RWPE2 (cell line): ENCODE measurements around the gene OTOL1.
"Not testable (repeated sequence)": the region's sequence is repeated elsewhere in the genome, so short reads cannot be mapped to it uniquely, and the experiment has no call there.

Source experiments
- ATAC-seq: fragments of 200-7000 bp; cut with Tn5 transposase; 3 replicates; pipeline ENCODE4 v1.9.1; 2021; ENCODE audit warnings: low read depth
- DNase-seq: peaks from one replicate; pipeline ENCODE4 v3.0.0-alpha.2; 2020; ENCODE audit warnings: low spot score
- H3K27ac ChIP-seq: fragments of 450-650 bp; 2 replicates; pipeline ENCODE4 v1.5.1; 2017; ENCODE audit warnings: mild to moderate bottlenecking; ENCODE audit not compliant: poor library complexity, severe bottlenecking
- H3K27me3 ChIP-seq: fragments of 250-450 bp; sonication (Bioruptor Pico); 2 replicates; pipeline ENCODE4 v1.5.1; 2021; ENCODE audit warnings: mild to moderate bottlenecking, moderate library complexity; ENCODE audit not compliant: insufficient read depth, poor library complexity, severe bottlenecking
- H3K36me3 ChIP-seq: fragments of 250-450 bp; sonication (Bioruptor Pico); 2 replicates; pipeline ENCODE4 v1.5.1; 2020; ENCODE audit warnings: low read depth, mild to moderate bottlenecking, moderate library complexity
- H3K4me1 ChIP-seq: fragments of 250-450 bp; sonication (Bioruptor Pico); 2 replicates; pipeline ENCODE4 v1.5.1; 2021; ENCODE audit warnings: mild to moderate bottlenecking, moderate library complexity; ENCODE audit not compliant: insufficient read depth, poor library complexity, severe bottlenecking
- H3K4me3 ChIP-seq: fragments of 250-450 bp; sonication (Bioruptor Pico); 2 replicates; pipeline ENCODE4 v1.5.1; 2021; ENCODE audit warnings: mild to moderate bottlenecking, moderate library complexity; ENCODE audit not compliant: severe bottlenecking
- H3K9me3 ChIP-seq: fragments of 250-450 bp; sonication (Bioruptor Pico); 2 replicates; pipeline ENCODE4 v1.5.1; 2021; ENCODE audit warnings: mild to moderate bottlenecking, moderate library complexity; ENCODE audit not compliant: severe bottlenecking
- CTCF ChIP-seq: fragments of 450-650 bp; IDR thresholded peaks from one replicate; pipeline ENCODE4 v1.5.1; 2017; ENCODE audit warnings: mild to moderate bottlenecking, moderate library complexity; ENCODE audit not compliant: poor library complexity, severe bottlenecking

OTOL1 gene

GRCh38 chr3:161475905-161476304 lies 20.7 kb upstream of the OTOL1 start:
- H3K36me3 ChIP-seq, result no peaks in the 10 kb centered on the region
- no peaks in the 10 kb centered on the region for H3K9me3 ChIP-seq
- peak; percentile 66 for ATAC-seq
- no peak overlapping the region for H3K4me3 ChIP-seq
- no peaks in the 10 kb centered on the region for H3K4me1 ChIP-seq
- H3K27me3 ChIP-seq, result no peaks in the 10 kb centered on the region
- DNase-seq, result no peak
- TF ChIP-seq CTCF, result no peak
- no peak overlapping the region for H3K27ac ChIP-seq

- ATAC-seq, result no peak
- Histone ChIP-seq H3K27ac (no peak overlapping the region), H3K4me1 (no peaks in the 10 kb centered on the region), H3K27me3 (no peaks in the 10 kb centered on the region), H3K4me3 (no peak overlapping the region), H3K9me3 (no peaks in the 10 kb centered on the region), H3K36me3 (no peaks in the 10 kb centered on the region)
- no peak for DNase-seq
- TF ChIP-seq CTCF, result no peak
These were observed 12.4 kb upstream of the OTOL1 start for GRCh38 chr3:161484226-161484625.

- H3K36me3 ChIP-seq, H3K27me3 ChIP-seq, H3K9me3 ChIP-seq, ATAC-seq, H3K4me1 ChIP-seq, H3K4me3 ChIP-seq, H3K27ac ChIP-seq, DNase-seq: not testable (repeated sequence)
These were observed 8.3 kb upstream of the OTOL1 start for GRCh38 chr3:161488284-161488683.

- no peaks in the 10 kb centered on the region for H3K9me3 ChIP-seq
- no peaks in the 10 kb centered on the region for H3K4me1 ChIP-seq
- H3K27me3 ChIP-seq, result no peaks in the 10 kb centered on the region
- TF ChIP-seq CTCF, result no peak
- ATAC-seq (no peak), DNase-seq (no peak)
- no peak overlapping the region for H3K27ac ChIP-seq
- H3K36me3 ChIP-seq, result no peaks in the 10 kb centered on the region
- no peak overlapping the region for H3K4me3 ChIP-seq
These were observed 7.2 kb upstream of the OTOL1 start for GRCh38 chr3:161489395-161489794.

- ATAC-seq, H3K27me3 ChIP-seq, H3K27ac ChIP-seq, H3K4me1 ChIP-seq, H3K36me3 ChIP-seq, H3K4me3 ChIP-seq, H3K9me3 ChIP-seq, DNase-seq: not testable (repeated sequence)
These were observed 5.8 kb upstream of the OTOL1 start for GRCh38 chr3:161490845-161491244.

- H3K9me3 ChIP-seq, result no peaks in the 10 kb centered on the region
- no peak for DNase-seq
- ATAC-seq, result no peak
- no peaks in the 10 kb centered on the region for H3K36me3 ChIP-seq
- no peaks in the 10 kb centered on the region for H3K4me1 ChIP-seq
- no peaks in the 10 kb centered on the region for H3K27me3 ChIP-seq
- no peak overlapping the region for H3K27ac ChIP-seq
- no peak for TF ChIP-seq CTCF
- no peak overlapping the region for H3K4me3 ChIP-seq
These were observed 1.8 kb downstream of the OTOL1 start for GRCh38 chr3:161498259-161498921.
